Measurements from ENCODE around the gene NRXN3. TPM values are rescaled to one million over a fixed set of nuclear protein-coding genes. Genes with fewer than 3 reads are reported as not detected.
"Not testable (repeated sequence)": the region's sequence is repeated elsewhere in the genome, so short reads cannot be mapped to it uniquely, and the experiment has no call there.

Gene NRXN3
- total and polyA plus RNA-seq, 2 experiments from 2014 or later: 5.7 to 7.1 TPM

DNA sequence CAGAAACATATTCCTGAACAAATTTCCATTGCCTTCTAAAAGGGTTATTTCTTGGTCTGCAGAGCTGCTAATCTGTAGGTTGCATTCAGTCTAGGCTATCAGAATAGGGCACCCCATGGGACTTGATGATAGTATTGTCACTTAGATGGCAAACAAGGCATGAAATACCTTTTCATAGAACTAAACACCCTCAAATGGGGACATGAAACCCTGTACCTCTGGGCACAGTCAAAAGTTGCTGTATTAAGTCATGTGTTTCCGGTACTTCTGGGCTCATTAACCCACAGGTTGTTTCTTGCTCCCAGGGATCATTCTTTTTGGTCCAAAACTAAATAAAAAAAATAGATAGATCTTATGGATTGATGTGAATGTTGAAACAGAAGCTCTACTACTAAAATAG lies 930.4 kb downstream of the NRXN3 start:
- Histone ChIP-seq H3K4me2 (no peak overlapping the region), H3K4me1 (ENCODE audit: insufficient read depth) (no peaks in the 10 kb centered on the region), H3K27me3 (no peaks in the 10 kb centered on the region), H3K79me2 (no peaks in the 10 kb centered on the region), H3K4me3 (no peak overlapping the region), H3K9me2 (replicated peaks; ENCODE audit: insufficient read depth) (no peaks in the 10 kb centered on the region), H3K36me3 (replicated peaks; ENCODE audit: insufficient read depth, low read depth) (no peaks in the 10 kb centered on the region), H4K20me1 (ENCODE audit: insufficient read depth, poor library complexity, severe bottlenecking) (no peaks in the 10 kb centered on the region), H2AFZ (no peak overlapping the region), H3K9me3 (ENCODE audit: low read depth) (no peaks in the 10 kb centered on the region), H3K27ac (no peak overlapping the region)
- no peak for DNase-seq (ENCODE audit: low spot score)
- TF ChIP-seq EZH2phosphoT487 (IDR thresholded peaks at IDR 0.05; ENCODE audit: low read depth, severe bottlenecking, unreplicated experiment) (no peak), EZH2 (IDR thresholded peaks at IDR 0.05; ENCODE audit: borderline replicate concordance) (no peak)
- TF ChIP-seq, protein P1, sequence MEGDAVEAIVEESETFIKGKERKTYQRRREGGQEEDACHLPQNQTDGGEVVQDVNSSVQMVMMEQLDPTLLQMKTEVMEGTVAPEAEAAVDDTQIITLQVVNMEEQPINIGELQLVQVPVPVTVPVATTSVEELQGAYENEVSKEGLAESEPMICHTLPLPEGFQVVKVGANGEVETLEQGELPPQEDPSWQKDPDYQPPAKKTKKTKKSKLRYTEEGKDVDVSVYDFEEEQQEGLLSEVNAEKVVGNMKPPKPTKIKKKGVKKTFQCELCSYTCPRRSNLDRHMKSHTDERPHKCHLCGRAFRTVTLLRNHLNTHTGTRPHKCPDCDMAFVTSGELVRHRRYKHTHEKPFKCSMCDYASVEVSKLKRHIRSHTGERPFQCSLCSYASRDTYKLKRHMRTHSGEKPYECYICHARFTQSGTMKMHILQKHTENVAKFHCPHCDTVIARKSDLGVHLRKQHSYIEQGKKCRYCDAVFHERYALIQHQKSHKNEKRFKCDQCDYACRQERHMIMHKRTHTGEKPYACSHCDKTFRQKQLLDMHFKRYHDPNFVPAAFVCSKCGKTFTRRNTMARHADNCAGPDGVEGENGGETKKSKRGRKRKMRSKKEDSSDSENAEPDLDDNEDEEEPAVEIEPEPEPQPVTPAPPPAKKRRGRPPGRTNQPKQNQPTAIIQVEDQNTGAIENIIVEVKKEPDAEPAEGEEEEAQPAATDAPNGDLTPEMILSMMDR (IDR thresholded peaks at IDR 0.05; ENCODE audit: poor library complexity): no peak
- WGBS (ENCODE audit: low lambda C conversion rate, missing lambda C conversion rate): 100% methylated on average over 1 of the region's 1 CpG

DNA sequence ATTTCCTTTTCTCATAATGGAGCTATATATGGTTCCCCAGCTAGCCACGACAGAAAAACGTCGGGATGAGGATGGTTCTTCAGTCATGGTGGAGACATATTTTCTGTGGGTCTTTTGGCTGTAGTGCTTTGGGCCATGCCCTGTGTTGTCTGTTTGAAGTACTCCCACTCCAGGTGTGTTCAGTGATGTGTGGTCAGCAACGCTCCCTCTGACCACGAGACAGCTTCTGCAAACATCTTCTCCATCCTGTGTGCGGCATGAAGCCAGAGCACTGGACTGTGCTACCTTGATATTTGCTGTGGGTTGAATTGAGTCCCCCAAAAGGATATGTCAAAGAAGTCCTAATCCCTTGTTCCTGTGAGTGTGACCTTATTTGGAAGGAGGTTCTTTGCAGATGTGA lies 931.2 kb downstream of the NRXN3 start:
- H3K9me3 ChIP-seq (ENCODE audit: low read depth): no peaks in the 10 kb centered on the region
- no peaks in the 10 kb centered on the region for H3K27me3 ChIP-seq
- H3K4me3 ChIP-seq: no peak overlapping the region
- H3K79me2 ChIP-seq: no peaks in the 10 kb centered on the region
- no peak for DNase-seq (ENCODE audit: low spot score)
- no peaks in the 10 kb centered on the region for H3K4me1 ChIP-seq (ENCODE audit: insufficient read depth)
- 92% methylated on average over 6 of the region's 6 CpGs for WGBS (ENCODE audit: low lambda C conversion rate, missing lambda C conversion rate)
- H2AFZ ChIP-seq: no peak overlapping the region
- H3K27ac ChIP-seq: no peak overlapping the region
- no peaks in the 10 kb centered on the region for H3K9me2 ChIP-seq (replicated peaks; ENCODE audit: insufficient read depth)
- H3K36me3 ChIP-seq (replicated peaks; ENCODE audit: insufficient read depth, low read depth): no peaks in the 10 kb centered on the region
- no peak overlapping the region for H3K4me2 ChIP-seq
- TF ChIP-seq EZH2 (IDR thresholded peaks at IDR 0.05; ENCODE audit: borderline replicate concordance) (no peak), EZH2phosphoT487 (IDR thresholded peaks at IDR 0.05; ENCODE audit: low read depth, severe bottlenecking, unreplicated experiment) (no peak)
- TF ChIP-seq, protein P1 (IDR thresholded peaks at IDR 0.05; ENCODE audit: poor library complexity): no peak
- H4K20me1 ChIP-seq (ENCODE audit: insufficient read depth, poor library complexity, severe bottlenecking): no peaks in the 10 kb centered on the region

DNA sequence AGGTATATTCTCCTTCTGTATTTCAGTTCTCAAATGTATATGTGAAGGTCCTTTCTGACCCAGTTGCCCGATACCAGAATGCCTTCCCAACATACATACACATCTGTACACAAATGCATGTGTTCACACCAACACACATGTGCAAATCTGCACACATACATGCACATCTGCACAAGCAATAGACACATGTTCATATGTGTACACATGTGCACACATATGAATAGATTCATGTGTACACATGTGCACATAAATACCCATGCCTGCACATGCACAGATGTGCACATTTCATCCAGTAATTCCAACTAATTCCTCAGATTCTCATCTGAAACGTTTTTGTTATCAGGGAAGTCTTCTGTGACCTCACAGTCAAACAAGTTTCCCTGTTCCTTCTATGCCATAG lies 933.6 kb downstream of the NRXN3 start:
- H3K9me2 ChIP-seq (replicated peaks; ENCODE audit: insufficient read depth): no peaks in the 10 kb centered on the region
- H4K20me1 ChIP-seq (ENCODE audit: insufficient read depth, poor library complexity, severe bottlenecking): no peaks in the 10 kb centered on the region
- no peak overlapping the region for H3K27ac ChIP-seq
- no peak overlapping the region for H2AFZ ChIP-seq
- DNase-seq (ENCODE audit: low spot score): no peak
- H3K4me2 ChIP-seq: no peak overlapping the region
- H3K27me3 ChIP-seq: no peaks in the 10 kb centered on the region
- H3K79me2 ChIP-seq: no peaks in the 10 kb centered on the region
- no peaks in the 10 kb centered on the region for H3K9me3 ChIP-seq (ENCODE audit: low read depth)
- 57% methylated on average over 2 of the region's 2 CpGs for WGBS (ENCODE audit: low lambda C conversion rate, missing lambda C conversion rate)
- no peaks in the 10 kb centered on the region for H3K36me3 ChIP-seq (replicated peaks; ENCODE audit: insufficient read depth, low read depth)
- TF ChIP-seq, protein P1 (IDR thresholded peaks at IDR 0.05; ENCODE audit: poor library complexity): no peak
- no peak for TF ChIP-seq EZH2 (IDR thresholded peaks at IDR 0.05; ENCODE audit: borderline replicate concordance)
- TF ChIP-seq EZH2phosphoT487 (IDR thresholded peaks at IDR 0.05; ENCODE audit: low read depth, severe bottlenecking, unreplicated experiment): no peak
- no peak overlapping the region for H3K4me3 ChIP-seq
- no peaks in the 10 kb centered on the region for H3K4me1 ChIP-seq (ENCODE audit: insufficient read depth)

DNA sequence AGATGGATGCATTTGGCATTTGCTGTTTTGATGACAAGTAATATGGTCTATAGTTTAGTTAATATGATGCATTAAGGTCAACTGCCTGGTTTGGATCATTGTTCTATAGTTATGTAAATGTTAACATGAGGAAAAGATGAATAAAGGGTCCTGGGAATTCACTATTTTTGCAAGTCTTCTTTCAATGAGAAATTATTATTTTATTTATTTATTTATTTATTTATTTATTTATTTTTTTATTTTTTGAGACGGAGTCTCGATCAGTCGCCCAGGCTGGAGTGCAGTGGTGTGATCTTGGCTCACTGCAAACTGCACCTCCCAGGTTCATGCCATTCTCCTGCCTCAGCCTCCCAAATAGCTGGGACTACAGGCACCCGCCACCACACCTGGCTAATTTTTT lies 940.4 kb downstream of the NRXN3 start:
- H2AFZ ChIP-seq; H3K36me3 ChIP-seq (replicated peaks; ENCODE audit: insufficient read depth, low read depth); H4K20me1 ChIP-seq (ENCODE audit: insufficient read depth, poor library complexity, severe bottlenecking); H3K4me1 ChIP-seq (ENCODE audit: insufficient read depth); H3K9me2 ChIP-seq (replicated peaks; ENCODE audit: insufficient read depth); H3K27me3 ChIP-seq; DNase-seq (ENCODE audit: low spot score); H3K4me2 ChIP-seq; H3K79me2 ChIP-seq; H3K9me3 ChIP-seq (ENCODE audit: low read depth); H3K4me3 ChIP-seq; H3K27ac ChIP-seq: not testable (repeated sequence)
- 67% methylated on average over 4 of the region's 4 CpGs for whole genome bisulfite sequencing (ENCODE audit: low lambda C conversion rate, missing lambda C conversion rate)
